NCI-H510A treated with DMSO at 0.1 percent for 48 hours (cell line): Measurements from ENCODE around the gene PPHLN1.

Experiments
- DNase-seq: peaks from one replicate; lab custom pipeline; 2025; lab: John Stamatoyannopoulos, UW

Gene PPHLN1

GRCh38 chr12:42482748-42483520 is 157.0 kb downstream of the PPHLN1 start:
- no peak for DNase-seq

- DNase-seq = no peak
These were observed 157.5 kb downstream of the PPHLN1 start for GRCh38 chr12:42483521-42483790.

GRCh38 chr12:42484996-42485395 is 159.0 kb downstream of the PPHLN1 start:
- no peak for DNase-seq

GRCh38 chr12:42485823-42486222 is 159.9 kb downstream of the PPHLN1 start:
- no peak for DNase-seq

GRCh38 chr12:42486407-42486806 is 160.4 kb downstream of the PPHLN1 start:
- no peak for DNase-seq

GRCh38 chr12:42490261-42490842 is 164.4 kb downstream of the PPHLN1 start:
- no peak for DNase-seq
